Body of pancreas (tissue), 4 donors: ENCODE measurements around the gene GYG2. TPM values are rescaled to one million over a fixed set of nuclear protein-coding genes. Genes with fewer than 3 reads are reported as not detected.
A peak's percentile ranks its signal among the peaks of the same experiment; 100 is the strongest.

Experiments used
- ATAC-seq: fragments of 150-250 bp; one replicate; pipeline ENCODE4 v1.9.1; 2016
- DNase-seq, 4 donors: peaks; one replicate each; pipeline ENCODE4 v3.0.0-alpha.2; 2019
- H3K27ac ChIP-seq, 4 donors: fragments of 200-600 bp; sonication (generic); 1 replicate in 3 of 4; 2 replicates in 1 of 4; pipeline versions ENCODE4 v1.5.1 to v1.6.1; 2016 to 2019; ENCODE audit warnings: mild to moderate bottlenecking in 1 of 4, mixed read lengths in 1 of 4, moderate library complexity in 1 of 4
- H3K27me3 ChIP-seq, 2 donors: fragments of 200-600 bp; sonication (generic); one replicate each; pipeline ENCODE4 v1.6.0; 2016; ENCODE audit warnings: mild to moderate bottlenecking in 1 of 2
- H3K36me3 ChIP-seq, 2 donors: fragments of 200-600 bp; sonication (generic); replicated peaks in 1 of 2; 2 replicates each; pipeline ENCODE4 v1.5.1; 2016; ENCODE audit warnings: low read depth in 2 of 2; ENCODE audit not compliant: insufficient read depth in 1 of 2
- H3K4me1 ChIP-seq: fragments of 200-600 bp; sonication (generic); one replicate; pipeline ENCODE4 v1.6.0; 2016
- H3K4me3 ChIP-seq, 2 donors: fragments of 200-600 bp; sonication (generic); 1 replicate in 1 of 2; 2 replicates in 1 of 2; pipeline ENCODE4 v1.5.1; 2016 to 2019
- H3K9me3 ChIP-seq, 3 donors: fragments of 200-600 bp; sonication (generic); 1 replicate in 2 of 3; 2 replicates in 1 of 3; pipeline ENCODE4 v1.5.1; 2016
- POLR2A ChIP-seq, 3 donors: fragments of 450-650 bp; IDR thresholded peaks; one replicate each; pipeline ENCODE4 v1.6.1; 2016; ENCODE audit warnings: antibody characterized with exemption in 3 of 3, mild to moderate bottlenecking in 2 of 3
- WGBS, 2 donors: methylation state at CpG; one replicate each; pipeline ENCODE4 v1.1.5; 2017; 5-methylcytosine and 5-hydroxymethylcytosine counted together
- intact Hi-C: fragments of 100-400 bp; cut with DNase I; formaldehyde crosslinking; loops from one replicate; pipeline ENCODE4 v1.15.1; 2023
- total RNA-seq, 2 donors: library from RNA; depleted of rRNA; stranded (reverse); fragments of >200 nt; gene quantifications; one replicate each; pipeline ENCODE4 v1.1.0, GENCODE V29; 2016
- TF ChIP-seq, protein P1 (sequence below), 7 experiments: fragments of 450-650 bp in 4 of 7; fragments of 200-600 bp in 3 of 7; sonication (generic) in 3 of 7; IDR thresholded peaks; one replicate each; pipeline ENCODE4 v1.5.1; 2016 to 2019; ENCODE audit warnings: antibody characterized with exemption in 7 of 7

GYG2 gene
- total RNA-seq, 2 donors from 2014 or later, result 6.0 to 21.4 TPM

DNA sequence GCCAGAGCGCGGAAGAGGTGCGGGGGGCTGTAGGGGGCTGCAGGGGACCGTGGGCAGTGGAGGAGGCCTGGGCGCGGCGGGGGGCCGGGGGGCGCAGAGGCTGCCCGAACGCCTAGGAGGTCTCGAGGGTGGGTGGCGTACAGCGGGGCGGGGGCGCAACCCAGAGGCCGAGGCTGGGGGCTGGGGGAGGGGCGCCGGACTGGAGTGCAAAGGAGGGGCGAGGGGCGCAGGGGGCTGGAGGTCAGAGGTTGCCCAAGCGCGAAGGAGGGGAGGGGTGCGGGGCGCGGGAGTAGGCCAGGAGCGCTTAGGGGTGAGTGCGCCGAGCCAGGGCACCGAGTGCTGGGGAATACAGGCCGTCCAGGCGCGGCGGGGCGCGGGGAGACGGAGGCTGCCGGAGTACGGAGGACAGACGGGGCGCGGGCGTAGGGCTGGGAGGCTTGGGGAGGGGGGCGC, 255 bp downstream of the GYG2 start:
- H3K36me3 ChIP-seq, result no peaks in the 10 kb centered on the region
- no peaks in the 10 kb centered on the region for H3K9me3 ChIP-seq
- peaks cover 10% of the 10 kb centered on the region for H3K4me1 ChIP-seq
- no peak for TF ChIP-seq POLR2A (IDR thresholded peaks at IDR 0.05)
- TF ChIP-seq, protein P1, sequence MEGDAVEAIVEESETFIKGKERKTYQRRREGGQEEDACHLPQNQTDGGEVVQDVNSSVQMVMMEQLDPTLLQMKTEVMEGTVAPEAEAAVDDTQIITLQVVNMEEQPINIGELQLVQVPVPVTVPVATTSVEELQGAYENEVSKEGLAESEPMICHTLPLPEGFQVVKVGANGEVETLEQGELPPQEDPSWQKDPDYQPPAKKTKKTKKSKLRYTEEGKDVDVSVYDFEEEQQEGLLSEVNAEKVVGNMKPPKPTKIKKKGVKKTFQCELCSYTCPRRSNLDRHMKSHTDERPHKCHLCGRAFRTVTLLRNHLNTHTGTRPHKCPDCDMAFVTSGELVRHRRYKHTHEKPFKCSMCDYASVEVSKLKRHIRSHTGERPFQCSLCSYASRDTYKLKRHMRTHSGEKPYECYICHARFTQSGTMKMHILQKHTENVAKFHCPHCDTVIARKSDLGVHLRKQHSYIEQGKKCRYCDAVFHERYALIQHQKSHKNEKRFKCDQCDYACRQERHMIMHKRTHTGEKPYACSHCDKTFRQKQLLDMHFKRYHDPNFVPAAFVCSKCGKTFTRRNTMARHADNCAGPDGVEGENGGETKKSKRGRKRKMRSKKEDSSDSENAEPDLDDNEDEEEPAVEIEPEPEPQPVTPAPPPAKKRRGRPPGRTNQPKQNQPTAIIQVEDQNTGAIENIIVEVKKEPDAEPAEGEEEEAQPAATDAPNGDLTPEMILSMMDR (IDR thresholded peaks at IDR 0.05), result no peak
- H3K4me3 ChIP-seq, result peak overlapping the region; percentile 22 to 25
- H3K27ac ChIP-seq, result no peak overlapping the region
- WGBS, 2 donors, result 0 to 1% methylated on average over 1 to 12 of the region's 44 CpGs
- intact Hi-C loops, result no loop called here
- no peak for ATAC-seq
- H3K27me3 ChIP-seq, result no peaks in the 10 kb centered on the region
- peak in 3 of 4 donors; percentile 17 to 29 (median 21) for DNase-seq

- TF ChIP-seq, protein P1 (IDR thresholded peaks at IDR 0.05), result no peak
- no peak for TF ChIP-seq POLR2A (IDR thresholded peaks at IDR 0.05)
- no peak overlapping the region for H3K27ac ChIP-seq
- no peaks in the 10 kb centered on the region for H3K27me3 ChIP-seq
- ATAC-seq (no peak), DNase-seq (no peak)
- peak overlapping the region; percentile 22 to 25 for H3K4me3 ChIP-seq
- H3K36me3 ChIP-seq, result no peaks in the 10 kb centered on the region
- WGBS, 2 donors, result 0 to 12% methylated on average over 1 to 24 of the region's 62 CpGs
- intact Hi-C loops, result no loop called here
- no peaks in the 10 kb centered on the region for H3K9me3 ChIP-seq
- peaks cover 10% of the 10 kb centered on the region for H3K4me1 ChIP-seq
Observed at GRCh38 chrX:2829469-2830246, 928 bp downstream of the GYG2 start.

GRCh38 chrX:2831471-2832228, 2.9 kb downstream of the GYG2 start:
- ATAC-seq (no peak), DNase-seq (no peak)
- no peaks in the 10 kb centered on the region for H3K27me3 ChIP-seq
- H3K36me3 ChIP-seq, result no peaks in the 10 kb centered on the region
- peaks cover 10% of the 10 kb centered on the region for H3K4me1 ChIP-seq
- TF ChIP-seq POLR2A (IDR thresholded peaks at IDR 0.05), result no peak
- TF ChIP-seq, protein P1 (IDR thresholded peaks at IDR 0.05), result no peak
- intact Hi-C loops, result no loop called here
- WGBS, 2 donors, result 90 to 91% methylated on average over 10 to 14 of the region's 14 CpGs
- H3K9me3 ChIP-seq, result no peaks in the 10 kb centered on the region
- no peak overlapping the region for H3K4me3 ChIP-seq
- H3K27ac ChIP-seq, result no peak overlapping the region

GRCh38 chrX:2837961-2838360, 9.2 kb downstream of the GYG2 start:
- no peak for DNase-seq

More at GRCh38 chrX:2837961-2838360, 9.2 kb downstream of the GYG2 start:
- Histone ChIP-seq H3K27ac (no peak overlapping the region), H3K4me3 (no peak overlapping the region), H3K9me3 (no peaks in the 10 kb centered on the region), H3K27me3 (no peaks in the 10 kb centered on the region), H3K4me1 (no peaks in the 10 kb centered on the region), H3K36me3 (no peaks in the 10 kb centered on the region)
- 93 to 100% methylated on average over 2 of the region's 2 CpGs for WGBS, 2 donors
- TF ChIP-seq, protein P1 (IDR thresholded peaks at IDR 0.05), result no peak
- TF ChIP-seq POLR2A (IDR thresholded peaks at IDR 0.05), result no peak
- intact Hi-C loops, result no loop called here
- ATAC-seq, result no peak
